NCI-H82 treated with DMSO at 0.1 percent for 48 hours (cell line): ENCODE measurements around the gene NFIC.
"Not testable (repeated sequence)": the region's sequence is repeated elsewhere in the genome, so short reads cannot be mapped to it uniquely, and the experiment has no call there.

Source experiments
- DNase-seq: peaks from one replicate; lab custom pipeline; 2025; ENCODE audit not compliant: unreplicated experiment; lab: John Stamatoyannopoulos, UW

The NFIC gene

DNA sequence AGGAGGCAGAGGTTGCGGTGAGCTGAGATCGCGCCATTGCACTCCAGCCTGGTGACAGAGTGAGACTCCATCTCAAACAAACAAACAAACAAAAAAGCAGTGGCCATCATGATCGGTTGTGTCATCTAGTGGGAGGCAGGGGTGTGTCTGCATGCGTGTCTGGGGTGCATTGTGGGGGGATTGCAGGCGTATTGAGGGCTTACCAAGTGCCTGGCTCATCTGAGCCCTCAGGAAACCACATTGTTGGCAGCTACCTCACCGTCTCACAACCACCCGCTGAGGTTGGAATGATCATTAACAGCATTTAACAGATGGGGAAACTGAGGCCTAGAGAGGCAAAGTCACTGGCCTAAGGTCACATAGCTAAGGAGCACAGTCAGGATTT lies 30.5 kb downstream of the NFIC start:
- DNase-seq = no peak

DNA sequence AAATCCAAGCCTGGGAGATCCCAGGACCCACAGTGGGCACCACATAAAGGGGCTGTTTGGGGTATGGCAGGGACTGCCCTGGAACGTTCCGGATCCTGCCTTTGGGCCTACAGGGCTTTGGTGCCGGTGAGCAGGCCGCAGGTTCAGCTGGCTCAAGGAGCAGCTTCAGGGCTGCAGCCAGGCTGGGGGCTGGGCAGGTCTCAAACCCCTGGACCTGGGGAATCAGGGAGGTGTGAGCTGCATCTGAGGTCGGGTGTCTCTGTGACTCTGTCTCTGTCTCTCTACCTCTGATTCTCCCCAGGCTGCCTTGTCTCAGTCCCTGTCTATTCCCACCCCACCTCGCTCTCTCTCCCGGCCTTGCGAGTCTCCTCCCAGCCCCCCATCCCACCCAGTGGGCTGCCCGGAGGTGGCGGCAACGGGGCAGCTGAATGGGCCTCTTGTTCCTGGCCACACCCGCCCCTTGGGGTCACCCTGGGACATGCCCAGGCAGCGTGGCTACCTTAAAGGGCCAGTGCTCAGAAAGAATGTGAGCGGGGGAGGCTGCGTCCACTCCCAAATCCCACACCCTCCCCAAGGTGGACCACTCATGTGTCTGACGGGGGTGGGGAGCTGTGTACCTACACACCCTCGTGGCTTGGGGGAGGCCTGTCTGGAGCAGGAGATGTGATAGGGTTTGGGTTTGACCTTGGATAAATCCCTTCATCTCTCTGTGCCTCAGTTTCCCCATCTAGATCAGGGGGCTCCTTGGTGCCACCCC lies 31.1 kb downstream of the NFIC start:
- no peak for DNase-seq

DNA sequence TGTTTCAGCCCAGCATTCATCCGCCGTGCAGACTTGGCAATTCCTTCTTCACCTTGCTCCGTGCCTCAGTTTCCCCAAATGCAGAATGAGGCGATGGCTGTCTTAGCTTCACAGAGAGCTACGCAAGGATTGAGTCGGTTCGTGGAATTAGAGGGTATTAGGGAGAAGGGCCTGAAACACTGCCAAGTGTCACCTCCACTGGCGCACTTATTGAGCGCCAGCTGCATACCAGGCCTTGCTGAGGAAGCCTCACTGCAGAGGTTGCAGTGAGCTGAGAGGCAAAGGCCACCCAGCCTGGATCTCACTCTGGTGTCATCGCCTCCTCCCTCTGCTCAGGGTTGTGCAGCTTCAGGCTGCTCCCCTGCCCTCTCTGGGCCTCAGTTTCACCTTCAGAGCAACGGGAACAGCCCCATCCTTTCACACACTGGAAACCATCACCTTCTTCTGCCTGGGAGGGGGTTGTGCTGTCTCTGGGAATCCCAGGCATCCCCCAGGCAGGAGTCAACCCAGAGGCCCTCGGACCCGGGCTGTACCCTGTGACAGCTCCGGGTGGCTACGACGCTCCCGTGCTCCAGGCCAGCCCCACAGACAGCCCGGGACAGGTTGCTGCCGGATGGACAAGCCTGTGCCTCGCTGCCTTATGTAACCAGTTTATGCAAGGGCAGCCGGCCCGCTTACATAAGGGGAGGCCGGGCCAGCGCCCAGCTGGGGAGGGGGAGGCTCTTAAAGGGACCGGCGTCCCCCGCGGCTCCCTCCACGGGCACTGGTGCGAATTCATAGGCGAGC lies 31.9 kb downstream of the NFIC start:
- DNase-seq = no peak

DNA sequence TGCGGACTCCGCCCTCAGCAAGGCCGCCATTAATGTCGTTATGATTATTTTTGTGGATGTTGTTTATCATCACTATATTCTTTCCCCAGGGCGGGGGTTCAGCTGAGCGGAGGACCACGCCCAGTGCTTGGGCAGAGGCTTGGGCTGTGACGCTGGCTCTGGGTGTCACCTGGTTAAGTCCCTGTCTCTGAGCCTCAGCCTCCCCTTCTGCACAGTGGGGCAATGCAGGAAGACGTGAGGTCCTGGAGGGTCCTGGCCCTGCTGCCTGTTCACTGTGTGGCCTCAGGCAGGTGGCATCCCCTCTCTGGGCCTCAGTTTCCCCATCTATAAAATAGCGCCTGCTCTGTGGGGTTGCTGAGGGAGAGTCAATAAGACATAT lies 32.5 kb downstream of the NFIC start:
- no peak for DNase-seq

DNA sequence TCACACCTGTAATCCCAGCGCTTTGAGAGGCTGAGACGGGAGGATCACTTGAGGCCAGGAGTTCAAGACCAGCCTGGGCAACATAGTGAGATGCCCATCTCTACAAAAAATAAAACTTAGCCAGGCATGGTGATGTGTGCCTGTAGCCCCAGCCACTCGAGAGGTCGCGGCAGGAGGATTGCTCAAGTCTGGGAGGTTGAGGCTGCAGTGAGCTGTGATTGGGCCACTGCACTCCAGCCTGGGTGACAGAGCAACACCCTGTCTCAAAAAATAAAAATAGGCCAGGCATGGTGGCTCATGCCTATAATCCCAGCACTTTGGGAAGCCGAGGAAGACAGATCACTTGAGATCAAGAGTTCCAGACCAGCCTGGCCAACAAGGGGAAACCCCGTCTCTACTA lies 32.9 kb downstream of the NFIC start:
- DNase-seq = not testable (repeated sequence)

DNA sequence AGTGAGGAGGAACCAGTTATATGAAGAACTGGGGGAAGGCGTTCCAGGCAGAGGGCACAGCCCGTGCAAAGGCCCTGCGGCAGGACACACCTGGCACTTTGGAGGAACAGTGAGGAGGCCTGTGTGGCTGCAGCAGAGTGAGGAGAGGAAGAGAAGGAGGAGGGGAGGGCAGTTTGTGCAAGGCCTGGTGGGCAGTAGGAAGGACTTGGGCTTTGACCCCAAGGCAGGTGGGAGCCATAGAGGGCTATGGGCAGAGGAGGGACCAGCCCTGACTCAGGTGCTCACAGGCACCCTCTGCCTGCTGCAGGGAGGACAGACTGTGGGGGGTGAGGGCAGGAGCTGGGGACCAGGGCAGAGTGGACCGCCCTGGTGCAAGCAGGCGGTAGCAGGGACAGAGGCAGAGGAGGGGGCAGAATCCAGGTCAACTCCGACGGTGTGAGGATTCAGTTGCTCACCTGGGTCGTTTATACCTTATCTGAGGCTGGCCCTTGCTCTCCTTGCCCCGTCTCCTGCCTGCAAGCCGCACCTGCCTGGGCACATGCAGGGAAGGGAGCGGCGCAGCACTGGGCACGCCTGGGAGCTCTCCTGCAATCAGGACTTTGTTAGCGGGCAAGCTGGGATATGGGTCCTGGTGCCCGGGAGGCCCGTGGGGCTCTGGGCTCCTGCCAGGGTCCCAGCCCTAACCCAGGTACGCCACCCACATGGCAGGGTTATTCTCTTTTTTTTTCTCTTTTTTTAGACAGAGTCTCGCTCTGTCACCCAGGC lies 34.8 kb downstream of the NFIC start:
- DNase-seq = no peak

DNA sequence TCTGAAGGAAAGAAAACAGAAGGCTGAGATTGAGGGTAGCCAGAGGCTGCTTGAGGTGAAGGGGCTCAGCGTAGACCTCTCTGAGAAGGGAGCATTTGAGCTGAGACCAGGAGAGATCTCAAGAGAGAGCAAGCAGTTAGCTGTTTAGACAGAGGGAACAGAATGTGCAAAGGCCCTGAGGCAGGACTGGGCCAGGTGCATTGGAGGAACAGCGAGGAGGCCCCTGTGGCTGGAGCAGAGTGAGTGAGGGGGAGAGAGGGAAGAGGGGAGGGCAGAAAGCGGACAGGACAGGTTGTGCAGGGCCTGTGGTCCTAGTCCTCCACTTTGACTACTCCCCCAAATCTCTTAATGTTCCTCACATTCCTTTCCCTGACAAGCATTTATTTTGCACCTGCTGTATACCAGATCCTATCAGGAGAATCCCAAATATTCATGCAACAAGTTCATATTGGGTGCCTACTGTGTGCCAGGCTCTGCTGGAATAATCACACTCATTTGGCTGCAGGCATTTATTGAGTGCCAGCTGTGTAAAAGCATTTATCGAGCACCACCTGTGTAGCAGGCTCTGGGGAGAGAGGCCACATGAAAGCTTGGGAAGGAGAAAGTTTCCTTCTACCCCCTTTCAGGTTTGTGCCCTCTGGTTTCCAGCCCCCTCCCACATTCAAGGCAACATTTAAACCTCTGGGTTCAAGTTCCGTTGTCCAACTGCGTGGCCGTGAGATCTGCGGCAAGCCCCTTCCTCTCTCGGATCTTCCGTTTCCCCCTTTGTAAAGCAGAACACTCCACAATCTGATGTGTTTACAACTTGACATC lies 36.5 kb downstream of the NFIC start:
- no peak for DNase-seq

DNA sequence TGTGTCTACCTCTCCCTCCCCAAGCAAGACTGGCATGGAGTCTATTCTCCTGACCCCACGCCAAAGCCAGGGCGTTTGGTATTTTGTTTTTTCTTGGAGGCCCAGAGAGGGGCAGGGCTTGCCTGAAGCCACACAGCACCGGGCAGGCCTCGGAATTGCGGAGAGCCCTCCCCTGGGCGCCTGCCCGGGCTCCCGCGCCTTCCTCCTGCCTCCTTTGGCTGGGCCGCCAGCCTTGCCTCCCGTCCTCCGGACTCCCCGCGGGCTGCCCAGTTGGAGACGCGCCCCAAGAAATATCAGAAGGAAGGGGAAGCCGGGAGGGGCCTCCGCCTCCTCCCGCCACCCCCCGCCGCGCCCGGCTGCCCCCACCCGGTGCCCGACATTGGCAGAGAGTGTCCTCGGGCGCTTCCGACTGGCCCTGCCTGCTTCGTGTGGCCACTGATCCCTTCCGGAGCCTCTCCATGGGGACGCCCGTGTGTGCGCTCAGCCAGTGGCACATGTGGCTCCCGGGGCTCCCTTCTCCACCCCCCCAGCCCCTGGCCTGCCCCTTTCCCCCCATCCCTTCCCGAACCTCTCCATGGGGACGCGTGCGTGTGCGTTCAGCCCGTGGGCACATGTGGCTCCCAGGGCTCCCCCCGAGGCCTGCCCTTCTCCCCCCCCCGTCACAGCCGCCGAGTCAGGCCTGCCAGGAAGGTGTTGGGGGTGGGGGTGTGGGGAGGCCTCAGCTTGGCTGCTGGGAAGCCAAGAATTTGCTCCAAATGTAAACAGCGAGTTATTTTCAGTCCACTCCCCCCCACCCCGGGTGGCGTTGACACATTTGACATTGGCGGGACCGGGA lies 37.3 kb downstream of the NFIC start:
- DNase-seq = no peak

DNA sequence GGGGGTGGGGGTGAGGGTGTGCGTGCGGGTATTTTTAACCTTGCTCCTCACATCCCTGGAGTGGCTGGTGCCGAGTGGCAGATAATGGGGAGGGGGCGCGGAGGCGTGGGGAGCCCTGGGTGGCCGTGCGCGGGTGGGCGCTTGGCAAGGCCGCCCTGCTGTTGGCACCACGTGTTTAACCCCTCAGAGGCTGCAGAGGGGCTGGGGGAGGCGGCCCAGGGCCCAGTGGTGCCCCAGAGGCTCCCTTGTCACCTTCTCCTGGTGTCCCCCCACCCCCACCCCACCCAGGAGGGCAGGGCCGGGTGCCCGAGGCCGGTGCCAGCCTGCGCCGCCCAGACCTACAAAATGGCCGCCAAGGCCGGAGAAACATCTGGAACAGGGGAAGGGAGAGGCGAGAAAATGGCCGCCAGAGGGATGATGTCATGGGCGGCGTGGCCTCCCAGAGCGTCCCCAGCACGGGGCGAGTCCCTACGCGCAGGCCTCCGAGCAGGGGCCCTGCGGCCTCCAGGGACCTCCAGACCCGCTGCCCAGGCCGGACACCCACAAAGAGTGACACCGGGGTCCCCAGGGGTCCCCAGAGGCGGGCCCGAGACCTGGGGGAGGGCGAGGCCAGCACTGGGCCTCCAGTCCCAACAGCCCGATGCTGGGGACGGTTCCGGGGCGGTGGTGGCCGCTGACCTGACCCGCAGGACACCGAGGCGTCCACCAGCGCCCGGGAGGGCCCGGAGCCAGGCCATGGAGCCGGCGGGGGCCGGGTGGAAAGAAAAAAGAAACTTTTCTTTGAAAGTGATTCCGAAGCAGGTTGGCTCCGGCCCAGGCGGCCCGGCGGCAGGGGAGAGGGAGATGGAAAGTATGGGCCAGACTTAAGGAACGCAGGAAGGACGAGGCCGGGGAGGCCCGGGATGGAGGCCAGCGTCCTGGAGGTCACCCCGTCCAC lies 38.2 kb downstream of the NFIC start:
- DNase-seq = no peak

DNA sequence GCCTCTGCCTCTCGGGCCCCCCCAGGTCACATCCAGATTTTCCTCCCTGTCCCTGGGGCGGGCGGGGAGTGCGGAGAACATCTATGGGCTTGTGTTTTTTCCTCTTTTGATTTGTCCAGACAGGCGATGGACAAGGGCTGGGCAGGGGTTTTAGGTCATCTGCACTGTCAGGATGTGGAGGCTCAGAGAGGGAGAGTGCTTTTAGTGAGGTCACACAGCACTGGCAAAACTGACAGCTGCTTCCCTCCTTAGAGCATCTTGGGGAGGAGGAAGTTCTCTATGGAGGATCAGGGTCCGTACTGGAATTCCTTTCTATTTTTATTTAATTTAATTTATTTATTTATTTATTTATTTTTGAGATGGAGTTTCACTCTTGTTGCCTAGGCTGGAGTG lies 38.9 kb downstream of the NFIC start:
- DNase-seq = no peak

DNA sequence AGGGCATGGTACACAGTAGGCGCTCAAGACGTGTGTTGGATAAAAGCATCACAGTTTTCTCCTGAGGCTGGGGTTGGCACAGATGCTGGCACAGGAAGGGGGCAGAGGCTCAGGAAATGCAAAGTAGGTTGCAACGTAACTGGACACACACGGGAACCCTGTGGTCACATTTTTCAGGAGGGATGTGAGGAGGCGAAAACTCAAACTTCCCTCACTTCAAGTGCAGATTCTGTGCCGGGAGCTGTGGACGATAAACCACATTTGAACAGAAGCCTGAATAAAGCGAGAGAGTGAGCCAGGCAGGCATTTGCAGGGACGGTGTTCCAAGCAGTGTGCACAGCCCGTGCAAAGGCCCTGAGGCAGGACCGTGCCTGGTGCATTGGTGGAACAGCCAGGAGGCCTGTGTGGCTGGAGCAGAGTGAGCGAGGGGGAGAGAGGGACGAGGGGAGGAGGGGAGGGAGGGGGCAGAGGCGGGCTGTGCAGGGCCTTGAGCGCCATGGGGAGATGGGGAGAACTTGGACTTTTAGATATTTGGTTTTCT lies 40.3 kb downstream of the NFIC start:
- no peak for DNase-seq

DNA sequence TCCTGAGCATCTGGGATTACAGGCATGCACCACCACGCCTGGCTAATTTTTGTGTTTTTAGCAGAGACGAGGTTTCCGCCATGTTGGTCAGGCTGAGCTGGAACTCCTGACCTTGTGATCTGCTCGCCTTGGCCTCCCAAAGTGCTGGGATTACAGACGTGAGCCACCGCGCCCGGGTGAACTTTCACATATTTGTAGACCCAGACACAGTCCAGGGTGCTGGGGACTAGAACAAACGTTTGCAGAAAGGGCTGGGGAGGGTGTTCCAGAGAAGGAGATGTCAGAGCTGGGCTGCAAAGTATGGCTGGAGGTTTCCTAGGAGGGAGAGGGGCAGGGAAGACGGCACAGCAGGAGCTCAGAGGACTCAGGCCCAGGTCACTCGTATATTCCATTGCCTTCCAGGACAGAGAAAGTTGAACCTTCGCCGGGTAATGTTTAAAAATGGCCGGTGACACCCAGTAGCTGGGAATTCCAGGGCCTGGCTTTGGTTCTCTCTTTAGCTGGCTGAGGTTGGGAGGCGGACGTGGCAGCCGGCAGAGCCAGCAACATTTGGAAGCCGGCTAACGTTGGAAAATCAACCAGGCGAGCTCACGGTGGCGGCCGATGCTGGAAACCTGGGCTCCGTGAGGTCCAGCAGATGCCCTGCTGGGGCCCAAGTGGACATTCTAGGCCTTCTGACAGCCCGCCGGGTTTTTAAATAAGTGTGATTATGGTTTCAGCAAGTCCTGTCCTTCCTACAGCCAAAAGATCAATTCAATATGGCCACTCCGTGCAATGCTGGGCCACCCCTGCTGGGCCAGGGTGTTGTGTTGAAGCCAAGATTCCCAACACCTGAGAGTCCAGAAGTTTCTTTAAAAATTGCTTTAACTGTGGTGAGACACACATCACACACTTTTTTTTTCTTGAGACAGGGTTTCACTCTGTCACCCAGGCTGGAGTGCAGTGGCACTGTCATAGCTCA lies 41.5 kb downstream of the NFIC start:
- DNase-seq = no peak

DNA sequence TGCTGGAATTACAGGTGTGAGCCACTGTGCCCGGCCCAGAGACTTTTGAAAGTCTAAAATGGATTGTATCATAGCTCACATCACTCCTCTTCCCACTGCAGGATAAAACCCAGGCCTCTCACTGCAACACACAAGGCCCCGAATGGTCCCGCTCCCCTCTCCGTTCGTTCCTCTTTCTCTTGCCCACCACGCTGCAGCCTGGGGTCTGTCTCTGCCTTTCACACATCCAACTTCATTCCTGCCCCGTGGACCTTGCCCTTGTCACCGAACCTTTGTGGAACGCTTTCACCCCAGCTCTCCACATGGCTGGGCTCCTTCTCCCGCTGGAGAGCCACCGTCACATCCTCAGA lies 42.6 kb downstream of the NFIC start:
- DNase-seq = no peak

DNA sequence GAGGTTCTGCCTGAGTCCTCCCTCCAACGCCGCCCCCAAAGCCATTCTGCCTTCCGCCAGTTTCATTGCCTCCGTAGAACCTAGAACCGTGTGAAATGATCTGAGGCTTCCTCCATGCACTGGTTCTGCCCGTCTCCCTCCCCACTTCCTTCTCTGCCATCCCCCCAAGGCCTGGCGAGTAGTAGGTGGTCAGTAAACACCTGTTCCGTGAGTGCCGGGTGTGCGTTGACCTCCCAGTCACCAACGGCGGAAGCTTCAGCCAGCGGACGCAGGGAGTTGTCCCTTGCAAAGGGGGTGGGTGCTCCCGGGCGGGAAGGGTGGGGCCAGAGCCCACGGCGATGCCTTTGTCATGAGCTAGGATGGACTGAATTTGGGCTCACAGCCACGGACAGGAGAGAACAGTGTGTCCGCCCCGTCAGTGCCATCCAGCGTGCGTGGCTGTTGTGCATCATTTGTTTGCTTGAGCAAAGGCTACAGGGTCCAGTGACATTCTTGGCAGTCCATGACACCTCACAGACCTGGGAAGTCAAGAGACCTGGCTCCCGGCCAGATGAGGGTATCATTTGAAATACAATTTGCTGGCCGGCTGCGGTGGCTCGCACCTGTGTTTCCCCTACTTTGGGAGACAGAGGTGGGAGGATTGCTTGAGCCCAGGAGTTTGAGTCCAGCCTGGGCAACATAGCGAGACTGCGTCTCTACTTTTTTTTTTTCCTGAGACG lies 43.1 kb downstream of the NFIC start:
- no peak for DNase-seq

DNA sequence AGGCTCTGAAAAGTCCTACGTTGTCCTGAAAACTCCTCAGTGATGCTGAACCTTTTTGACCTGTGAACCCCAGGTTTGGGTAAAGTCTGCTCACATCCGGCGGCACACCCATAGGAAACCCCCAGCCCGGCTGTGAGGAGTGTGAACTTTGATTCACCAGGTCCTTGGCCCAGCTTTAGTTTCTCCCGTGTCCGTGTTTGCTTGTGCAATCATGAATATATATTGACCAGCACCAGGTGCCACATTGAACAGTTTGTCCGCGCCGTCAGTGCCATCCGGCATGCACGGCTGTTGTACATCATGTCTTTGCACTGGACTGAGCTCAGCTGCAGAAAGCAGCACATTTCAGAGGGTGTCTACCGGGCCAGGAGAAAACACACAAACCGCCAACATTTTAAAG lies 45.3 kb downstream of the NFIC start:
- DNase-seq = no peak

DNA sequence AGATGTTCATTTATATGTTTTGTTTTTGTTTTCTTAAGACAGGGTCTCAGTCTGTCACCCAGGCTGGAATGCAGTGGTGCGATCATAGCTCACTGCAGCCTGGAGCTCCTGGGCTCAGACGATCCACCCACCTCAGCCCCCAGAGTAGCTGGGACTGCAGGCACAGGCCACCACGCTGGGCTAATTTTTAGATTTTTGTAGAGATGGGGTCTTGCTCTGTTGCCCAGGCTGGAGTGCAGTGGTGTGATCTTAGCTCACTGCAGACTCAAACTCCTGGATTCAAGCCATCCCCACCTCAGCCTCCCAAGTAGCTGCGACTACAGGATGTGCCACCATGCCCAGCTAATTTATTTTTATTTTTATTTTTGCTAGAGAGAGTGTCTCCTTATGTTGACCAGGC lies 45.7 kb downstream of the NFIC start:
- no peak for DNase-seq

DNA sequence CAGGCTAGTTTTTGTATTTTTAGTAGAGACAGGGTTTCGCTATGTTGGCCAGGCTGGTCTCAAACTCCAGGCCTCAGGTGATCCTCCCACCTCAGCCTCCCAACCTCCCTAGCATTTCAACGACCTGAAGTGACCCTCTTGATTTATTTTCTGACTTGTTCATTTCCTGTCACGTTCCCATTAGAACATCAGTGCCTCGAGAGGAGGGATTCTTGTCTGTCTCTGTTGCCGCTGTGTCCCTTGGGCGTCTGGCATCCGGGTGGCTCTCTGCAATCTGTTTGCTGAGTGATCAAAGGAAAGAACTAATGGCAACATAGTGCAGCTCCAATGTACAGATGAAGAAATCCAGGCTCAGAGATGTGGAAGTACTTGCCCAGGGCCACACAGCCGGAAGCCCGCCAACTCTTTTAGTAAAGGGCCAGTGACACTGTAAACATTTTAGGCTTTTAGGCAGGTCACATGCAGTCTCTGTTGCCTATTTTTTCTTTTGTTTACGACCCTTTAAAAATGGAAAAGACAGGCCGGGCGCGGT lies 47.5 kb downstream of the NFIC start:
- DNase-seq = no peak
